ENCODE results near the gene PLA2G4E. TPM values are rescaled to one million over a fixed set of nuclear protein-coding genes. Genes with fewer than 3 reads are reported as not detected.

PLA2G4E gene, protein sequence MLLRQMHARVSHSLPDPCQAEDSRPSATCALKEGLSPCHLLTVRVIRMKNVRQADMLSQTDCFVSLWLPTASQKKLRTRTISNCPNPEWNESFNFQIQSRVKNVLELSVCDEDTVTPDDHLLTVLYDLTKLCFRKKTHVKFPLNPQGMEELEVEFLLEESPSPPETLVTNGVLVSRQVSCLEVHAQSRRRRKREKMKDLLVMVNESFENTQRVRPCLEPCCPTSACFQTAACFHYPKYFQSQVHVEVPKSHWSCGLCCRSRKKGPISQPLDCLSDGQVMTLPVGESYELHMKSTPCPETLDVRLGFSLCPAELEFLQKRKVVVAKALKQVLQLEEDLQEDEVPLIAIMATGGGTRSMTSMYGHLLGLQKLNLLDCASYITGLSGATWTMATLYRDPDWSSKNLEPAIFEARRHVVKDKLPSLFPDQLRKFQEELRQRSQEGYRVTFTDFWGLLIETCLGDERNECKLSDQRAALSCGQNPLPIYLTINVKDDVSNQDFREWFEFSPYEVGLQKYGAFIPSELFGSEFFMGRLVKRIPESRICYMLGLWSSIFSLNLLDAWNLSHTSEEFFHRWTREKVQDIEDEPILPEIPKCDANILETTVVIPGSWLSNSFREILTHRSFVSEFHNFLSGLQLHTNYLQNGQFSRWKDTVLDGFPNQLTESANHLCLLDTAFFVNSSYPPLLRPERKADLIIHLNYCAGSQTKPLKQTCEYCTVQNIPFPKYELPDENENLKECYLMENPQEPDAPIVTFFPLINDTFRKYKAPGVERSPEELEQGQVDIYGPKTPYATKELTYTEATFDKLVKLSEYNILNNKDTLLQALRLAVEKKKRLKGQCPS
- under 1 TPM in 1 of 4 donors, not detected in 3; 0.12 TPM for total RNA-seq

DNA sequence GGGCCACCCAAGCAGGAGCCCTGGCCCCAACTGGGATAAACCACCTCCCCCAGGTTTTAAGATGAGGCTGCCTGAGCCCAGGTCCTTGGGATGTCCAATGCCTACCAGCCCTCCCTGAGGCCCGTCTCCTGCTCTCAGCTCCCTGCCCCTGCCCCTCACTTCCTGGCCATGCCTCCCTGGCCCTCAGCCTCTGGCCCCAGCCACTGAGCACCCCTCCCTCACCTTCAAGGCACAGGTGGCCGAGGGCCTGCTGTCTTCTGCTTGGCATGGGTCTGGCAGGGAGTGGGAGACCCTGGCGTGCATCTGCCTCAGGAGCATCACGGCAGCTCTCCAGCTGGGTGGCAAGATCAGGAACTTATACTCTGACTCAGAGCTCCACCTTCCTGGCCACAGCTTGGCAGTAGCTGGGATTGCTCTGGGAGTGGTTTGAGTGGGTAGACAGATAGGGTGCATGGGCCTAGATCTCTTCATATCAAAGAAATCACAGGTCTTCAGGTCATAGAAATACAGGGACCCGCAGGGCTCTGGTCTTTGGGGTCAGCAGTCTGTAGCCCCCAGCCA, at the start of gene PLA2G4E:
PLA2G4E (minus strand) TSS at position 330 of the 561 bp plus-strand sequence; CDS start at position 318, 12 bp downstream.
- TF ChIP-seq, protein P1, sequence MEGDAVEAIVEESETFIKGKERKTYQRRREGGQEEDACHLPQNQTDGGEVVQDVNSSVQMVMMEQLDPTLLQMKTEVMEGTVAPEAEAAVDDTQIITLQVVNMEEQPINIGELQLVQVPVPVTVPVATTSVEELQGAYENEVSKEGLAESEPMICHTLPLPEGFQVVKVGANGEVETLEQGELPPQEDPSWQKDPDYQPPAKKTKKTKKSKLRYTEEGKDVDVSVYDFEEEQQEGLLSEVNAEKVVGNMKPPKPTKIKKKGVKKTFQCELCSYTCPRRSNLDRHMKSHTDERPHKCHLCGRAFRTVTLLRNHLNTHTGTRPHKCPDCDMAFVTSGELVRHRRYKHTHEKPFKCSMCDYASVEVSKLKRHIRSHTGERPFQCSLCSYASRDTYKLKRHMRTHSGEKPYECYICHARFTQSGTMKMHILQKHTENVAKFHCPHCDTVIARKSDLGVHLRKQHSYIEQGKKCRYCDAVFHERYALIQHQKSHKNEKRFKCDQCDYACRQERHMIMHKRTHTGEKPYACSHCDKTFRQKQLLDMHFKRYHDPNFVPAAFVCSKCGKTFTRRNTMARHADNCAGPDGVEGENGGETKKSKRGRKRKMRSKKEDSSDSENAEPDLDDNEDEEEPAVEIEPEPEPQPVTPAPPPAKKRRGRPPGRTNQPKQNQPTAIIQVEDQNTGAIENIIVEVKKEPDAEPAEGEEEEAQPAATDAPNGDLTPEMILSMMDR (IDR thresholded peaks at IDR 0.05), result no peak
- ATAC-seq (ENCODE audit: low FRiP score) (no peak), DNase-seq (ENCODE audit: low spot score) (no peak)

- no peak for ATAC-seq (ENCODE audit: low FRiP score)
- TF ChIP-seq, protein P1 (IDR thresholded peaks at IDR 0.05), result no peak
- no peak for DNase-seq (ENCODE audit: low spot score)
Observed at GRCh38 chr15:42070279-42070975, 49.6 kb upstream of the PLA2G4E start.

- DNase-seq (ENCODE audit: low spot score) (no peak), ATAC-seq (ENCODE audit: low FRiP score) (no peak)
- TF ChIP-seq, protein P1 (IDR thresholded peaks at IDR 0.05), result no peak
Observed at GRCh38 chr15:42069496-42070278, 48.8 kb upstream of the PLA2G4E start.

DNA sequence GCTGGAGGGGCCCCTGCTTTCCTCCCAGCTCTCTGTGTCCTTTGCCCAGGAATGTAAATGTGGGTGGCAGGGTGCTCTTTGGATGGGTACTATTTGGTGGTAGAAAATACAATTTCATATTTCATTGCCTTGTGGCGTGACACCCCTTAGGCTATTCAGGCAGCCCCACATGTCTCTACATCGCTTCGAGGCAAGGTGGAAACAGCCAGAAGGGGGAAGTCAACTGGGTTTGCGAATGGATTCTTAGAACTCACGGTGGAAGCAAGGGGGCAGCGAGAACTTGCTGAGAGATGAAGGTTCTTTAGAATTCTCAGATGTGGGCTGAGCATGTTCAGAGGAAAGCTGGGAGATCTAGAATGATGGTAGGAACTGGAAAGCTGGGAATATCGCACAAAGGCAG, 48.2 kb upstream of the PLA2G4E start:
- ATAC-seq (ENCODE audit: low FRiP score), result no peak

GRCh38 chr15:42068601-42069000, 47.8 kb upstream of the PLA2G4E start:
- ATAC-seq (ENCODE audit: low FRiP score), result no peak
- TF ChIP-seq, protein P1 (IDR thresholded peaks at IDR 0.05), result no peak
- DNase-seq (ENCODE audit: low spot score), result no peak

More for the DNA sequence above, 48.2 kb upstream of the PLA2G4E start:
- TF ChIP-seq, protein P1 (IDR thresholded peaks at IDR 0.05), result no peak
- no peak for DNase-seq (ENCODE audit: low spot score)

Measured in omental fat pad (tissue), 4 donors.